Trophoblast cell (in vitro differentiated cells and primary cell): Measurements from ENCODE around the gene BDH1.
"Not testable (repeated sequence)": the region's sequence is repeated elsewhere in the genome, so short reads cannot be mapped to it uniquely, and the experiment has no call there.

Experiments
- DNase-seq, 2 donors: peaks; one replicate each; pipeline ENCODE4 v3.0.0-alpha.2; 2016
- H2AFZ ChIP-seq: 2 replicates; pipeline ENCODE4 v1.6.1; 2013; ENCODE audit warnings: low read length, moderate library complexity, mild to moderate bottlenecking; ENCODE audit not compliant: insufficient read depth, poor library complexity
- H2AK5ac ChIP-seq: 2 replicates; pipeline ENCODE4 v1.6.1; 2013; ENCODE audit warnings: mild to moderate bottlenecking, low read length
- H2BK120ac ChIP-seq: 2 replicates; pipeline ENCODE4 v1.6.1; 2013; ENCODE audit warnings: low read length, mild to moderate bottlenecking, moderate library complexity; ENCODE audit not compliant: insufficient read depth, poor library complexity
- H2BK12ac ChIP-seq: 2 replicates; pipeline ENCODE4 v1.6.1; 2013; ENCODE audit warnings: mild to moderate bottlenecking, low read length, moderate library complexity
- H2BK5ac ChIP-seq: 2 replicates; pipeline ENCODE4 v1.6.1; 2013; ENCODE audit warnings: low read length, low read depth, moderate library complexity, mild to moderate bottlenecking; ENCODE audit not compliant: poor library complexity
- H3K14ac ChIP-seq: 2 replicates; pipeline ENCODE4 v1.6.1; 2013; ENCODE audit warnings: mild to moderate bottlenecking, low read length
- H3K18ac ChIP-seq: 2 replicates; pipeline ENCODE4 v1.6.1; 2013; ENCODE audit warnings: mild to moderate bottlenecking, low read length
- H3K23ac ChIP-seq: 2 replicates; pipeline ENCODE4 v1.6.1; 2013; ENCODE audit warnings: low read length
- H3K27ac ChIP-seq: 2 replicates; pipeline ENCODE4 v1.5.1; 2013; ENCODE audit warnings: low read depth, mild to moderate bottlenecking, inconsistent platforms, low read length, moderate library complexity
- H3K27me3 ChIP-seq: 2 replicates; pipeline ENCODE4 v1.6.1; 2013; ENCODE audit warnings: inconsistent platforms, mild to moderate bottlenecking, low read length, moderate library complexity; ENCODE audit not compliant: insufficient read depth
- H3K36me3 ChIP-seq, 2 experiments: 1 replicate in 1 of 2; 2 replicates in 1 of 2; pipeline ENCODE4 v1.6.1; 2013; ENCODE audit warnings: low read length in 2 of 2, mild to moderate bottlenecking in 2 of 2, moderate library complexity in 1 of 2; ENCODE audit not compliant: insufficient read depth in 2 of 2, control insufficient read depth in 1 of 2
- H3K4ac ChIP-seq: 2 replicates; pipeline ENCODE4 v1.6.1; 2013; ENCODE audit warnings: low read depth, mild to moderate bottlenecking, low read length, moderate library complexity
- H3K4me1 ChIP-seq, 2 experiments: 1 replicate in 1 of 2; 2 replicates in 1 of 2; pipeline ENCODE4 v1.6.1; 2013; ENCODE audit warnings: low read length in 2 of 2, mild to moderate bottlenecking in 2 of 2, moderate library complexity in 1 of 2; ENCODE audit not compliant: insufficient read depth in 2 of 2, control insufficient read depth in 1 of 2
- H3K4me2 ChIP-seq: 2 replicates; pipeline ENCODE4 v1.6.1; 2013; ENCODE audit warnings: inconsistent platforms, mild to moderate bottlenecking, low read length, moderate library complexity
- H3K4me3 ChIP-seq: 2 replicates; pipeline ENCODE4 v1.5.1; 2013; ENCODE audit warnings: mild to moderate bottlenecking, low read depth, low read length, inconsistent platforms
- H3K79me1 ChIP-seq: one replicate; pipeline ENCODE4 v1.6.1; 2013; ENCODE audit warnings: low read length
- H3K79me2 ChIP-seq: 2 replicates; pipeline ENCODE4 v1.6.1; 2013; ENCODE audit warnings: low read length, mild to moderate bottlenecking; ENCODE audit not compliant: control insufficient read depth, insufficient read depth, poor library complexity
- H3K9ac ChIP-seq: 2 replicates; pipeline ENCODE4 v1.6.1; 2013; ENCODE audit warnings: mild to moderate bottlenecking, low read length
- H3K9me3 ChIP-seq: 2 replicates; pipeline ENCODE4 v1.6.1; 2013; ENCODE audit warnings: low read depth, mild to moderate bottlenecking, control low read depth, inconsistent platforms, low read length; ENCODE audit not compliant: insufficient read depth
- H4K12ac ChIP-seq: 2 replicates; pipeline ENCODE4 v1.6.1; 2013; ENCODE audit warnings: low read depth, mild to moderate bottlenecking, low read length, moderate library complexity
- H4K8ac ChIP-seq: 2 replicates; pipeline ENCODE4 v1.6.1; 2013; ENCODE audit warnings: low read depth, mild to moderate bottlenecking, low read length, moderate library complexity
- H4K91ac ChIP-seq: one replicate; pipeline ENCODE4 v1.6.1; 2013; ENCODE audit warnings: low read depth, mild to moderate bottlenecking, low read length, moderate library complexity
- WGBS: extraction: QIAGEN DNeasy Blood & Tissue Kit; methylation state at CpG from one replicate; pipeline ENCODE4 v1.1.7; 2013; ENCODE audit warnings: missing lambda C conversion rate; ENCODE audit not compliant: insufficient read length, insufficient coverage; ENCODE audit errors: extremely low coverage; 5-methylcytosine and 5-hydroxymethylcytosine counted together

The BDH1 gene

DNA sequence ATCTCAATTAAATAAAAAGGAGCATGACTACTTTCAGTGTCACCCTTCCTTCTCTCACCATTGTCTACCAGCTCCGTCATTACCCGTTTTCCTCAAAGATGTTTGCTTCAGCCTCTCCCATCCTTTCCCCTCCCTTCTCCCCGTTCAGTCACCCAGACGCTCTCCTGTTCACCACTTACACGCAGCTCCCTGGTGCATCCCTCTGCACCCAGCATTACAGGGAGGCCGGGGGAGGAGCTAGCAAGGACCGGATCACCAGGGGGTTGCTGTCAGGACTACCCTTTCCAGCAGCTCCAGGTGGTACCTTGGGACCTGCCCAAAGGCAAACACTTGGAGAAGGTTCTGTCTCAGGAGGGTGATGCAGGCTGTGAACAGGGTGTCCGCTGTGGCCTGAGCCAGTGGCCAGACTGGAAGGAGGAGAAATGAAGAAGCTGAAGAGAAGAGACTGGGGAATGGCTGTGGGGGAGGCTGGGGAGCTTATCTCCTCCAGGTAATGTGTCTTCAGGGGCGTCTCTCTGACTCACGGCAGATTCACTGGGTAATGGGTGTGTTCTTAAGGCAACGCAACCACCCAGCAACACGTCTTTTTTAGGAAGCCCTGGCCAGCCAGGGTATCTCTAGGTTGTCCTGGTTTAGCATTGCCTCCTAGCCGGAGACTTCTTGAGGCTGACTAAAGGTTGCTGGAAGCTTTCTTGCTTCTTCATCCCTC is 21.8 kb upstream of the BDH1 start:
- no peaks in the 10 kb centered on the region for H3K79me1 ChIP-seq
- no CpG with 5 or more reads among the region's 13 CpGs for WGBS
- no peak overlapping the region for H3K4ac ChIP-seq
- H4K8ac ChIP-seq: no peak overlapping the region
- no peak overlapping the region for H3K4me3 ChIP-seq
- no peak overlapping the region for H3K27ac ChIP-seq
- no peak overlapping the region for H2AFZ ChIP-seq
- H3K27me3 ChIP-seq: no peaks in the 10 kb centered on the region
- H2AK5ac ChIP-seq: no peak overlapping the region
- no peaks in the 10 kb centered on the region for H3K36me3 ChIP-seq
- no peak overlapping the region for H3K23ac ChIP-seq
- H3K9me3 ChIP-seq: peaks cover 2% of the 10 kb centered on the region
- H3K9ac ChIP-seq: no peak overlapping the region
- no peak overlapping the region for H2BK12ac ChIP-seq
- H2BK5ac ChIP-seq: no peak overlapping the region
- H3K4me1 ChIP-seq: no peaks in the 10 kb centered on the region
- no peak overlapping the region for H4K91ac ChIP-seq
- no peaks in the 10 kb centered on the region for H3K79me2 ChIP-seq
- H3K18ac ChIP-seq: no peak overlapping the region
- no peak overlapping the region for H3K14ac ChIP-seq
- H2BK120ac ChIP-seq: no peak overlapping the region
- DNase-seq: no peak
- no peak overlapping the region for H4K12ac ChIP-seq
- H3K4me2 ChIP-seq: no peak overlapping the region

DNA sequence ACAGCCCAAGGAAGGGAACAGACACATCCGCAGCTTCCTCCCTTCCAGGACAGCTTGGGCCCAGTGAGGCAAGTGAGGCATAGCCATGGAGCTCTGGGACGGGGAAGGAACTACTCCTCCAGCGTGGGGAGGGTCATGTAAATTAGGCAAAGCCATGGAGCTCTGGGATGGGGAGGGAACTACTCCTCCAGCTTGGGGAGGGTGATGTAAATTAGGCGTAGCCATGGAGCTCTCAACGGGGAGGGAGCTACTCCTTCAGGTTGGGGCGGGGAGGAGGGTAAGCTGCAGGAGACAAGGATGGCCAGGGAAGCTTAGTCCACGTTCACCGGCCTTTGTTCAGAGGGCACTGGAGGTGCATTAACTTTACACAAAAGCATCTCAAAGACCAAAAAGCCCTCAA is 21.1 kb upstream of the BDH1 start:
- Histone ChIP-seq H2BK120ac (no peak overlapping the region), H3K18ac (no peak overlapping the region), H4K91ac (no peak overlapping the region)

DNA sequence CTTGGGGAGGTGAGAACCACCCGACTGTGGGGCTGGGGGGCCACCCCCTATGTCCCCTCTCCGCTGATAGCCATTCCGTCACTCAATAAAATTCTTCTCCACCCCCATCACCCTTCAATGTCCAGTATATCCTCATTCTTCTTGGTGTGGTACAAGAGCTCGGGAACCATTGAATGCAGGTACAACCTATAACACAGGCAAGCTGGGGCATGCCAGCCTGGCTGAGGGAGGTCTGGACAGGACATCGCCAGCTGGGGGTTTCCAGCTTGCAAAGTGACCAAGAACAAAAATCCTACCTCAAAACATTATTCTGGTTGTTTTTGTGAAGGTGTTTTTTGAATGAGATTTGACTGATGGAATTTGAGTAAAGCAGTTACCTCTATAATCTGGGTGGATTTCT is 19.6 kb upstream of the BDH1 start:
- H3K9me3 ChIP-seq: peaks cover 4% of the 10 kb centered on the region
- H2BK120ac ChIP-seq: no peak overlapping the region
- WGBS: no CpG with 5 or more reads among the region's 5 CpGs
- H3K36me3 ChIP-seq: no peaks in the 10 kb centered on the region
- no peak overlapping the region for H4K12ac ChIP-seq
- no peak overlapping the region for H3K23ac ChIP-seq
- H2BK12ac ChIP-seq: no peak overlapping the region
- H2AFZ ChIP-seq: no peak overlapping the region
- no peak overlapping the region for H3K4ac ChIP-seq
- H3K79me2 ChIP-seq: no peaks in the 10 kb centered on the region
- H3K9ac ChIP-seq: no peak overlapping the region
- H4K91ac ChIP-seq: peak overlapping the region; percentile 29
- H3K4me1 ChIP-seq: no peaks in the 10 kb centered on the region
- no peak overlapping the region for H3K4me3 ChIP-seq
- no peak overlapping the region for H3K27ac ChIP-seq
- H3K18ac ChIP-seq: no peak overlapping the region
- H3K27me3 ChIP-seq: no peaks in the 10 kb centered on the region
- H3K79me1 ChIP-seq: no peaks in the 10 kb centered on the region
- H2AK5ac ChIP-seq: no peak overlapping the region
- H3K4me2 ChIP-seq: no peak overlapping the region
- DNase-seq: no peak
- H4K8ac ChIP-seq: no peak overlapping the region
- no peak overlapping the region for H3K14ac ChIP-seq
- H2BK5ac ChIP-seq: no peak overlapping the region

More for the DNA sequence above, 21.1 kb upstream of the BDH1 start:
- Histone ChIP-seq H3K4me3 (no peak overlapping the region), H4K8ac (no peak overlapping the region), H3K27ac (no peak overlapping the region), H3K79me1 (no peaks in the 10 kb centered on the region), H2AFZ (no peak overlapping the region), H4K12ac (no peak overlapping the region), H3K79me2 (no peaks in the 10 kb centered on the region), H3K36me3 (no peaks in the 10 kb centered on the region), H3K4me2 (no peak overlapping the region), H3K14ac (no peak overlapping the region), H3K4me1 (no peaks in the 10 kb centered on the region), H3K9me3 (peaks cover 2% of the 10 kb centered on the region), H2AK5ac (no peak overlapping the region), H3K23ac (no peak overlapping the region), H3K27me3 (no peaks in the 10 kb centered on the region), H2BK12ac (no peak overlapping the region), H2BK5ac (no peak overlapping the region), H3K4ac (no peak overlapping the region), H3K9ac (no peak overlapping the region)
- no CpG with 5 or more reads among the region's 8 CpGs for WGBS
- no peak for DNase-seq

DNA sequence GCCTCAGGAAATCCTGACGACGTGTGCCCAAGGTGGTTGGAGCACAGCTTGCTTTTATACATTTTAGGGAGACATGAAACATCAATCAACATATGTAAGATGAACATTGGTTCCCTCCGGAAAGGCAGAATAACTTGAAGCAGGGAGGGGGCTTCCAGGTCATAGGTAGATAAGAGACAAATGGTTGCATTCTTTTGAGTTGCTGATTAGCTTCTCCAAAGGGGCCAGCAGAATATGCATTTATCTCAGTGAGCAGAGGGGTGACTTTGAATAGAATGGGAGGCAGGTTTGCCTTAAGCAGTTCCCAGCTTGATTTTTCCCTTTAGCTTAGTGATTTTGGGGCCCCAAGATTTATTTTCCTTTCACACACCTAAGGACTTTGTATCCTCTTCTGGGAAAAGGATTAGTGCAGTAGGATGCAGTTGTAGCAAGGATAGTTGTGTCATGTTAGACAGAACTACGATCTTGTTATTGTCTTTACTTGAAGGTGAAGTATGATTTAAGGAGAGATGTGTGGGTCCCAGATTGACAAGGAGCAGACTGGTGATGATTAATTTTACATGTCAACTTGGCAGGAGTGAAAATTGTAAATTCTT is 18.7 kb upstream of the BDH1 start:
- not testable (repeated sequence) for H2BK5ac ChIP-seq, H3K4me3 ChIP-seq, H3K79me1 ChIP-seq, H4K91ac ChIP-seq, H3K27me3 ChIP-seq, H2BK120ac ChIP-seq, H3K27ac ChIP-seq, H4K12ac ChIP-seq, H3K4ac ChIP-seq, H4K8ac ChIP-seq, H3K4me1 ChIP-seq, H3K18ac ChIP-seq, H3K14ac ChIP-seq, H2AFZ ChIP-seq, H3K23ac ChIP-seq, H3K9me3 ChIP-seq, H3K79me2 ChIP-seq, DNase-seq, H2AK5ac ChIP-seq, H2BK12ac ChIP-seq, H3K4me2 ChIP-seq, H3K36me3 ChIP-seq, H3K9ac ChIP-seq
- no CpG with 5 or more reads among the region's 4 CpGs for WGBS
